SU-DHL-6 (cell line): ENCODE data around the gene MYMX.
"Not testable (repeated sequence)": the region's sequence is repeated elsewhere in the genome, so short reads cannot be mapped to it uniquely, and the experiment has no call there.

Source experiments
- CTCF ChIP-seq: fragments of 200-600 bp; sonication (generic); IDR thresholded peaks from one replicate; pipeline ENCODE4 v1.5.1; 2017; ENCODE audit warnings: antibody characterized with exemption, mild to moderate bottlenecking, low read length, moderate library complexity; ENCODE audit not compliant: insufficient read depth, poor library complexity, severe bottlenecking
- EZH2phosphoT487 ChIP-seq: fragments of 200-600 bp; sonication (generic), shearing (Covaris generic); conservative IDR thresholded peaks from 2 replicates; pipeline ENCODE4 v1.6.1; 2018; ENCODE audit warnings: mild to moderate bottlenecking, antibody characterized with exemption, low read length, moderate library complexity, mixed read lengths

GRCh38 chr6:44231426-44231825 lies 14.7 kb downstream of the MYMX start:
- not testable (repeated sequence) for TF ChIP-seq CTCF, EZH2phosphoT487
